PC-3 (cell line): ENCODE results near the gene RALY.

Source experiments
- CTCF ChIP-seq: fragments of 300-600 bp; sonication (generic); conservative IDR thresholded peaks from 2 replicates; pipeline ENCODE4 v1.5.1; 2017; ENCODE audit warnings: antibody characterized with exemption, low read depth, mild to moderate bottlenecking, low read length
- EZH2 ChIP-seq: fragments of 300-600 bp; sonication (generic); IDR thresholded peaks from one replicate; pipeline ENCODE4 v1.6.1; 2017; ENCODE audit warnings: antibody characterized with exemption, mild to moderate bottlenecking, low read length; ENCODE audit not compliant: unreplicated experiment
- EZH2phosphoT487 ChIP-seq: fragments of 300-600 bp; sonication (generic); IDR thresholded peaks from 2 replicates; pipeline ENCODE4 v1.6.1; 2018; ENCODE audit warnings: mild to moderate bottlenecking, antibody characterized with exemption, low read length, borderline replicate concordance

GRCh38 chr20:34010405-34010931, 16.8 kb downstream of the RALY start:
- TF ChIP-seq CTCF = no peak
- TF ChIP-seq EZH2phosphoT487 = no peak
- TF ChIP-seq EZH2 = no peak
